ENCODE measurements around the gene BCL11B. TPM values are rescaled to one million over a fixed set of nuclear protein-coding genes. Genes with fewer than 3 reads are reported as not detected.

BCL11B gene
- total RNA-seq, 1 donor: under 0.01 TPM

- DNase-seq (ENCODE audit: low read depth in 2 of 3, low spot score in 2 of 3): no peak
These were observed 125.2 kb downstream of the BCL11B start for GRCh38 chr14:99146616-99147365.

DNA sequence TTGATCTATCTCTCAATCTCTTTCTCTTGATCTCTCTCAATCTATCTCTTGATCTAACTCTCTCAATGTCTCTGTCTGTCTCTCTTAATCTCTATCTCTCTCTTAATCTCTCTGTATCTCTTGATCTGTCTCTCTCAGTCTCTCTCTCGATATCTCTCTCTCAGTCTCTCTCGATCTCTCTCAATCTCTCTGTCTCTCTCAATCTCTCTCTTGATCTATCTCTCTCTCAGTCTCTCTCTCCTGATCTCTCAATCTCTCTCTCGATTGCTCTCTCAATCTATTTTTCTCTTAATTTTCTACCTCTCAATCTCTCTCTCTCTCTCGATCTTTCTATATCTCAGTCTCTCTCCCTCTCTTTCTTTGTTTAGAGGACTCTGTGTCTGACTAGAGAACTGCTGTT, 126.7 kb downstream of the BCL11B start:
- no peak for DNase-seq (ENCODE audit: low read depth in 2 of 3, low spot score in 2 of 3)

DNA sequence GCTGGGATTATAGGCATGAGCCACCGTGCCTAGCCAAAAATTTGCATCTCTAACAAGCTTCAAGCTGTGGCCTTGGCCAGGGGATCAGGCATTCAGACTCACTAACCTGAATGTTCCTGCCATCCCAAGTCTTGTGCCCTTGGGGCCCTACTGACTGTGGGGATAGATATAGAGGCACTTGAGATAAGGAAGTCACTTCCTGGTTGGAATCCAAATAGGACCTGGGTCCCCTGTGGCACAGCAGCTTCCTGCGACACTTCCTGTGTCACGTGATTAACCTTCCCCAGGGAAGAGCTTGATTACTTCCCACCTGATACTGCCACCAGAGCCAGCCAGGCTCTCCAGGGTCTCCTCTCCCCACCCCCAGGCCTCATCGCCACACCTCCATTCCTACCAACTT, 128.2 kb downstream of the BCL11B start:
- no peak for DNase-seq (ENCODE audit: low read depth in 2 of 3, low spot score in 2 of 3)

- no peak for DNase-seq (ENCODE audit: low read depth in 2 of 3, low spot score in 2 of 3)
These were observed 128.9 kb downstream of the BCL11B start for GRCh38 chr14:99143126-99143525.

- DNase-seq (ENCODE audit: low read depth in 2 of 3, low spot score in 2 of 3): no peak
These were observed 130.8 kb downstream of the BCL11B start for GRCh38 chr14:99141236-99141635.

DNA sequence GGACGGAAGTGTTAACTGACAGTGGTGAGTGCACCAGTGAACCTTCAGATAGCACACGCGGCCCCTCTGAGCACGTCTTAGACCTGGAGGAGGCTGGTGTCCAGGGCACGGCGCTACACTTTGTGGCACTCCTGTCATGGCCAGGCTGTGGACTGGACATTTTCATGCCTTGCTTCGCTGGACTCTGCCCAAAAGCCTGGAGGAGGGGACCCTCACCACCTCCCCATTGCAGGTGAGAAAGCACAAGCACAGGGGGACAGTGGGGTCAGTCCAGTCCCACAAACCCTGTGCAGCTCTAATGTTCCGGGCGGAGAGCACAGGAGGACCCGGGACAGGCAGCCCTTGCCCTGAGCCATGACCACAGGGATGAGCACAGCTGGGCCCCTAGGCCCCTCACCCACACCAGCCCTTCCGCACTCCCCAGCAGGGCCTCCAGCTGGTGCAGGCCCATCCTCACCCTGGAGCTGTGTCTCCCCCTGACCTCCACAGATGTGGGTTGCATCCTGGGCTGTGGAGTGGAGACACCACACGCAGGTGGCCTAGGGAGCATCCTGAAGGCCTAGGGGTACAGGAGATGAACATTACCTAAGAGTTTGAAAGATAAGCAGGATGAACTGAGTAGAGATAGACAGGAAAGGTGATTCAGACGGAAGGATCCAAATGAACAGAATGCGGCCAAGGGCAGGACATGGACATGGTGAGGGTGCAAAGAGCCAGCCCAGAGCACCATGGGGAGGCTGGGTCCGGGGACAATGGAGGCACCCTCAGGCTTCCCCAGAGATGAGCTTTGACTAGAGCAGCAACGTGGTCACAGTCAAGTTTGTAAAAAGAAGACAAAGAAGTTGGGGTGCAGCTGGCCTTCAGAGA, 132.8 kb downstream of the BCL11B start:
- no peak for DNase-seq (ENCODE audit: low read depth in 2 of 3, low spot score in 2 of 3)

- no peak for DNase-seq (ENCODE audit: low read depth in 2 of 3, low spot score in 2 of 3)
These were observed 134.0 kb downstream of the BCL11B start for GRCh38 chr14:99137913-99138571.

- DNase-seq (ENCODE audit: low read depth in 2 of 3, low spot score in 2 of 3): no peak
These were observed 134.8 kb downstream of the BCL11B start for GRCh38 chr14:99137001-99137700.

DNA sequence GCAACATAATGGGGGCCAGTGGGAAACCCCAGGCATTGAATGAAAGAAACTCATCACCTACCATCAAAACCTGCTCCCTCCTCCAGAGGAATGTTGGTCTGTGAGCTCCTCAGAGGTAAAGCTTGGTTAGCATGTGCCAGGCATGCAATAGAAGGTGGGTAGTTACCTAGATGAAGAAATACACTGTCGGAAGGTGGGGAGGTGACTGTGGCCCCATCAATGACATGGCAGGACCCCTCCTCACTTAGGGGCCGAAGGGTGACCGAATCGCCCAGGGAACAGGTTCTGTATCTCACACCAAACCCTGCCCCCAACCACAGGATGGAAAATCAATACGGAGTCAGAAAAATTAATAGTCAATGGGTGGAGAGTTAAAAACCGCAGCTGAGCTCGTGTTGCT, 135.6 kb downstream of the BCL11B start:
- DNase-seq (ENCODE audit: low read depth in 2 of 3, low spot score in 2 of 3): no peak

DNA sequence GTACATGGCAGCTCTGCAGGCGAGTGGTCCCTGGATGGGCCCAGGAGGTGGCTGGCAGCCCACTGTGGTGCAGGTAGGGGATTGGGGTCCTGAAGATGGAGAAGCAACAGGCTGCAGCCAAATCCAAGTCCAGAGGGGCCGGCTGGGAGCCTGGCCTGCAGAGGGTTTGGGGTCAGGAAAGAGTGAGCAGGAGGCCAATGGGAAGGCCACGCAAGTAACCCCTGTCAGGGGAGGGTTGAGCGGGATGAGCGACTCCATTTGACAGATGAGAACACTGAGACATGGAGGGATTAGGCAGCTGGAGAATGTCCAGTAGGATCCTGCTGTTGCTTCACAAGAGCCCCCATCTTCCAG, 136.0 kb downstream of the BCL11B start:
- no peak for DNase-seq (ENCODE audit: low read depth in 2 of 3, low spot score in 2 of 3)

- DNase-seq (ENCODE audit: low read depth in 2 of 3, low spot score in 2 of 3): no peak
These were observed 137.4 kb downstream of the BCL11B start for GRCh38 chr14:99134516-99135046.

- DNase-seq (ENCODE audit: low read depth in 2 of 3, low spot score in 2 of 3): no peak
These were observed 138.1 kb downstream of the BCL11B start for GRCh38 chr14:99133636-99134515.

GRCh38 chr14:99132821-99133635, 139.0 kb downstream of the BCL11B start:
- no peak for DNase-seq (ENCODE audit: low read depth in 2 of 3, low spot score in 2 of 3)

DNA sequence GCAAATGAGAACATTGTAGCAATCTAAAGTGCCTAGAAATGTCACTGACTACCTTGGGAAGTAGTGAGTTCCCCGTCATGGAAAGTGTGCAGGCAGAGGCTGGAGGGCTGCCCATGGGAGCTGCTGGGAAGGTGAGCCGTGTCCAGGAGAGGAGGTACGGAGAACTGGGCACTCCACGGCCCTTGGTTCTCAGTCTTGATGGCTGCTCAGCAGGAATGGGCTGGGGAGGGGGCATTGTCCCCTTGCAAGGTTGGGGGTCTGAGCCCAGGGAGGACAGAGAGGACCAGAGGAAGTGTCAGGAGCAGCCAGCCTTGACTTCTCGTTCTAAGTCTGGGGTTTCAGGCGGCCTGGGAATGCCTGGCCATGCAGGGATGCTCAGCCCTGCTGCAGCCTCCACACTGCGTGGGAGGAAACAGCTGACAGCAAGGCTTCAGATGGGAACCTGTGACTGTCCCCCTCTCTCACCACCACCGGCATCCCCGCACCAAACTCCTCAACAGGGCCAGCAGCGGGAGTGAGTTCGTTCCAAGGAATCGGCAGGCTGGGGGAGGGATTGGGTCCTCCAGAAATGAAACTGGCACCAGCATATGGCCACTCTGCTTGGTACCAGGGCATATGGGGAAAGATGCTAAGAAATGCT, 140.2 kb downstream of the BCL11B start:
- no peak for DNase-seq (ENCODE audit: low read depth in 2 of 3, low spot score in 2 of 3)

DNA sequence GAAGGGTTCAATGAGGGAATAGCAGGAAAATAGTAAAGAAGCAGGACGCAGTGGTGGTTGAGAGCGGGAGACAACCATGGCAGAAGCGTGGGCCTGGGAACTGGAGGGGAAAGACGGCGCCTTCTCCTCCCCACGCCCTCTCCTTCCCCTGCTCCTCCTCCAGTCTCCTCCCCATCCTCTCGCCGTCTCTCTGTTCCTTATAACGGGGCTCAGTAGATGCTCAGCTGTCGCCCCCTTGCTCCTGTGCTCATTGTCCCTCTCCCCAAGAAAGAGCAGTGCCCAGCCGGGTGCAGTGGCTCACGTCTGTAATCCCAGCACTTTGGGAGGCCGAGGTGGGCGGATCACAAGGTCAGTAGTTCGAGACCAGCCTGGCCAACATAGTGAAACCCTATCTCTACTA, 142.0 kb downstream of the BCL11B start:
- DNase-seq (ENCODE audit: low read depth in 2 of 3, low spot score in 2 of 3): no peak

DNA sequence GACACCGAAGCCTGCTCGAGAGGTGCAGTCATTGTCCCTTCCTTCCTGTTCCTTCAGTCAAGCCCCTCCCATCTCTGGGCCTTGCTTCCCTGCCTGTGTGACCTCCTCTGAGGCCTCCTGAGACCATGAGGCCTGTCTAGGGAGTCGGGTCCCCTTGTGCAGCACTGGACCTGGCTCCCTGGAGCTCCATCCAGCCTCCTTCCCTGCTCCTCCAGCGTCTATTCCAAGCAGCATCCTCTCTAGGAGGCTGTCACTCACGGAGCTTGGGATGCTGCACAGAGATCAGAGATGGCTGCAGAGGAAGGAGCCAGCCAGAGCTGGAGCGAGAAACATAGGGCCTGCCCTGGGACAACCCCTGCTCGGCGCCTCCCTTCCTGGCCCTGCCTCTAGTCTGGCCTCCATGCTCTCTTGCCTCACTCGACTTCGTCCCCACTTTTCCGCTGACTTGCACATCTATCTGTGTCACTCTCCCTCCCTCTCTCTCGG, 142.7 kb downstream of the BCL11B start:
- DNase-seq (ENCODE audit: low read depth in 2 of 3, low spot score in 2 of 3): no peak

DNA sequence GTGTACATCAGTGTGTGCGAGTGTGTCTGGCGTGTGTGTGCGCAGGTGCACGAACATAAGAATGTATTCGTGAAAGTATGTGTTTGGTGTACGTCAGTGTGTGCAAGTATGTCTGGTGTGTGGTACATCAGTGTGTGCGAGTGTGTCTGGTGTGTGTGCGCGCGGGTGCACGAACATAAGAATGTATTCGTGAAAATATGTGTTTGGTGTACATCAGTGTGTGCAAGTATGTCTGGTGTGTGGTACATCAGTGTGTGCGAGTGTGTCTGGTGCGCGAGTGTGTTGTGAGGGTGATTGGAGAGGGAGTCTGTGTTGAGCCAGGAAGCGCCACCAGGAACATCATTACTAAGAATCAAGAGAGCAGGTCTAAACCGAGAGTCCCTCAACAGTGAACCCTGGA, 143.8 kb downstream of the BCL11B start:
- DNase-seq (ENCODE audit: low read depth in 2 of 3, low spot score in 2 of 3): no peak

- no peak for DNase-seq (ENCODE audit: low read depth in 2 of 3, low spot score in 2 of 3)
These were observed 144.3 kb downstream of the BCL11B start for GRCh38 chr14:99127651-99128167.

Data from hematopoietic multipotent progenitor cell (in vitro differentiated cells).